CD4-positive, alpha-beta T cell treated with Interleukin-6 for 4 hours (primary cell): ENCODE measurements around the gene NCEH1.
A peak's percentile ranks its signal among the peaks of the same experiment; 100 is the strongest.
"Not testable (repeated sequence)": the region's sequence is repeated elsewhere in the genome, so short reads cannot be mapped to it uniquely, and the experiment has no call there.

Experiments
- DNase-seq: peaks from one replicate; pipeline ENCODE4 v3.0.0-alpha.2; 2020; ENCODE audit warnings: mixed read lengths

The NCEH1 gene, protein sequence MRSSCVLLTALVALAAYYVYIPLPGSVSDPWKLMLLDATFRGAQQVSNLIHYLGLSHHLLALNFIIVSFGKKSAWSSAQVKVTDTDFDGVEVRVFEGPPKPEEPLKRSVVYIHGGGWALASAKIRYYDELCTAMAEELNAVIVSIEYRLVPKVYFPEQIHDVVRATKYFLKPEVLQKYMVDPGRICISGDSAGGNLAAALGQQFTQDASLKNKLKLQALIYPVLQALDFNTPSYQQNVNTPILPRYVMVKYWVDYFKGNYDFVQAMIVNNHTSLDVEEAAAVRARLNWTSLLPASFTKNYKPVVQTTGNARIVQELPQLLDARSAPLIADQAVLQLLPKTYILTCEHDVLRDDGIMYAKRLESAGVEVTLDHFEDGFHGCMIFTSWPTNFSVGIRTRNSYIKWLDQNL

DNA sequence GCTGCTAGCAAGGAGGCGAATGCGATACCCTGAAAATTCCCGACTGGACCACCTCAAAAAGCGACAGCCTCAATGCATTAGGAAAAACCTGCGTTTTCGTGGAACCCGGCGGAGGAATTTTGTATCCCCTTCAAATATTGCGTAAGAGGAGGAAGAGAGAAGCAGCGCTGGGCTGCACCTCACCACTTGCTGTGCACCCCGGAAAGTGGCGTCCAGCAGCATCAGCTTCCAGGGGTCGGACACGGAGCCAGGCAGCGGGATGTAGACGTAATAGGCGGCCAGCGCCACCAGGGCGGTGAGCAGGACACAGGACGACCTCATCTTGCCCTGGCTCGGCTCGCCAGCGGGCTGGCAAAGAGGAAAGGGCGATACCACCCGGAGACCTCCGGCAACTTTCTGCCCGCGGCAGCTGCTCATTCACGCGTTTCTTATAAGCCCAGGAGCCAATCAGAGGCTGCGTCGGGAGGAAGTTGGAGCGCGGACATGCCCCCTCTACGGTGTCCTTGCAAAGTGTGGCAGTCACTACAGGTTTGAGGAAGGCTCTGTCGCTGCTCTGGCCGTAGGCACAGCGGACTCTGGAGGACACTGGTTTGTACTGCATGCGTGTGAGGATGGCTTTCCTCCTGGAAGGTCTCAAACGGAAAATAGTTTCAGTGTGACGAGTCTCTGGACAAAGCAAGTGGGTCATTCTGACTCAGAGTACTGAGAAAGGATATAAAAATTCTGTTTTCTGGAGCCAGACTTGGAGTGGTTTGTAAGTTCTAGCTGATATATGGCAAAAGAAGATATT is at the start of gene NCEH1:
Gene NCEH1 (minus strand): TSS at position 404 of the 790 bp plus-strand sequence. CDS start 83 bp downstream, at position 321.
- DNase-seq: peak; percentile 75

DNA sequence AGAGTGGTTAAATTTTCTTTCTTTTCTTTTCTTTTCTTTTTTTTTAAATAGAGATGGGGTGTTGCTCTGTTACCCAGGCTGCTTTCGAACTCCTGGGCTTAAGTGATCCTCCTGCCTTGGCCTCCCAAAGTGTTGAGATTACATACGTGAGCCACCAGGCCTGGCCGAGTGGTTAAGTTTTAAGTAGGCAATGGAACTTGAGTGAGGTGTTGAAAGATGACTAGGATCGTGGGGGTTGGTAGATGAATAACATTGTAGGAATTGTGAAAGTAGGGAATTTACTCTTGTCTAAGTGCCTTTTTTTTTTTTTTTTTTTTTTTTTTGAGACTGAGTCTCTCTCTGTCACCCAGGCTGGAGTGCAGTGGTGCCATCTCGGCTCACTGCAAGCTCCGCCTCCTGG is 49.5 kb upstream of the NCEH1 start:
- not testable (repeated sequence) for DNase-seq

DNA sequence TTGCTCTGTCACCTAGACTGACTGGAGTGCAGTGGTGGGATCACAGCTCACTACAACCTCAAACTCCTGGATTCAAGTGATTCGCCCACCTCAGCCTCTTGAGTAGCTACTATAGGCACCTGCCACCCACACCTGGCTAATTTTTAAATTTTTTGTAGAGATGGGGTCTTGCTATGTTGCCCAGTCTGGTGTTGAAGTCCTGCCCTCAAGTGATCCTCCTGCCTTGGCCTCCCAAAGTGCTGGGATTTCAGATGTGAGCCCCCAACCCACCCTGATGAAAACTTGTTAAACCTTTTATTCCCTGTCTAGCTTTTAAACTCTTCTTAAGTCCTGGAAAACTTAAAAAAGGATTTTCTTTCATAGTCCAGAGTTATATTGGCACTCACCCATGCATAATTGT is 42.3 kb upstream of the NCEH1 start:
- no peak for DNase-seq

DNA sequence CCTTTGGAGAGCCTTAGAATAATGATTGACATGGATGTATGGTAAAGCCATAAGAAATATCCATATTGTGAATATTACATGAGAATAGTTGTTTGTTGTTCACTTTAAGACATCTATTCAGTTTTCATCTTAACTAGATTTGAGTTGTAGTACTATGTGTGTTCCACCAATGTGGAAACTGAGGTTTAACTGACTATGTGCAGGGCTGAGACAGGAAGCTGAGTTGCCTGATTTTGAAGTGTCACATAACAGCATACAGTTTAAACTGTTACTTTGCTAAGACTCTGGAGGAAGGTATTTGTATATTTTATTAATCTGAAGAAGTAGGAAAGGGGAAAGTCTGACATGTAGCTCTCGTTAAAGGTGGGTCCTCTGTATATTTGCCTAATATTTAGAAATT is 41.8 kb upstream of the NCEH1 start:
- DNase-seq: no peak

DNA sequence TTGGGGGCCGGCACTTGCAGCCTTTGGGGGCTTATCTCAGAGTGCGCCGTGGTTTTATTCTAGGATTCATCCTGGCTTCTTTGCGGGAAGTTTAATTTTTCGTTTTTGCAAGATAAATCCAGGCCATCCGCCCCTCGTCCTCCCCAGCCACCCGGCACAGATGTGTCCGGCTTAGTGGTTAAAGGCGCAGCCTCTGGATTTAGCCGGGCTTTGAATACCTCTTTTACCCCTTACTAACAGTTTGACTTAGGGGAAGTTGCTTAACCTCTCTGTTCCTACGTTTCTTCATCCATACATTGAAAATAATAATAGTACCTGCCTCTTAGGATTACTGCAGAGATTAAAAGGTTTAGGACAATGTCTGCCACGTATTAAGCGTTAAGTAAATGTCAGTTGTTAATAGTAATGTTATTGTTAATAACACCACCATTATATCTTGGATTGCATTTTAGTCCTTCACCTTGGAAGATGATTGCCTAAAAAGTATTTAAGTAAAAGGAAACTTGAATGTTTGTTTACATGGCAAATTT is 40.4 kb upstream of the NCEH1 start:
- DNase-seq: no peak

DNA sequence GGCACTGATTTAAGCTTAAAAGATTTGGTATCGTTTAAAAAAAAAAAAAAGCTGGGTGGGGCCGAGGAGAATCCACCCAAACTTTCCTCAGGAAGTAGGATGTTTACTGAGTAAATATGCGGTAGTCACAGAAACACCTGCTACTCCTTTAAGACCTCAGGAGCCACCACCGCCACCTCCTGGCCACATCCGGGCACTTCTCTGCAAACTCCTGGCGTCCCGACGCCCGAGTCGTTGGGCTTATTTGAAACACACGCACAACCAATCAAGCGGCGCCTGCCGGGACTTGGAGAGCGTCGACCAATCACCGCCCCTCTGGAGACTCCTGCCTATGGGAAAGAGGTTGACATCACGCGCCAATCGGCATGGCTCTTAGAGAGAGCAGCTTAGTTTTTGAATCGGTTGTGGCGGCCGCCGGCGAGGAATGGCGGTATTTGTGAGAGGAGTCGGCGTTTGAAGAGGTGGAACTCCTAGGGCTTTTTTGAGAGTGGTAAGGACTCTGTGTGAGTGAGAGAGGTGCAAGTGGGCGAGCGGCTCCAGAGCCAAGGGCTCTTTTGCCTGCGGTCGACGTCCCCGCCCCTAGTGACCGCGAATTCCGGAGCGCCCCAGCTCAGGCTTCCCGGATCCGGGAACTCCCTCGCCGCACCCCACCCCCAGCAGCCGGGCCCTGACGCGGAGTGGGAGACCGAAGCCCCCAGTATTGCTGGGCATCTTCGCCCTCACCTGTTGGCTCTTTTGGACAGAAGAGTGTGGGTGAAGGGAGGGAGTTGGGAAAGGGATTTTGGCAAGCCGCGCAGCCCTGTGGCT is 39.7 kb upstream of the NCEH1 start, which contains the start of gene ECT2:
Gene ECT2 (plus strand): TSS at position 359 of the 807 bp plus-strand sequence. CDS start 3,805 bp downstream, outside the sequence.
- peak; percentile 96 for DNase-seq

DNA sequence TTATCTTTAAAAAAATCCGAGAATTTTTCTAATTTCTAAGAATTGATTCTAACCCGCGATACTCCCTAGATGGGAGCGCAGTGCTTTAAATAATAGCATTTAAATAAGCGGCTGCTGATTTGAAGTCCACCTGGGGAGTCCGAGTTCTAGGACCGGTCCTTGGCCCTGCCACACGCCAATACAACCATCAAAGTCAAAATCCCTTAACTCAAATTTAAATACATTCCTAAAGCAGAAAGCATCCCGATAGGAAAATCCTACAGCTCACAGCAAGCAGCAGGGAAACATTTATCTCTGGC is 39.2 kb upstream of the NCEH1 start:
- DNase-seq: peak; percentile 6

DNA sequence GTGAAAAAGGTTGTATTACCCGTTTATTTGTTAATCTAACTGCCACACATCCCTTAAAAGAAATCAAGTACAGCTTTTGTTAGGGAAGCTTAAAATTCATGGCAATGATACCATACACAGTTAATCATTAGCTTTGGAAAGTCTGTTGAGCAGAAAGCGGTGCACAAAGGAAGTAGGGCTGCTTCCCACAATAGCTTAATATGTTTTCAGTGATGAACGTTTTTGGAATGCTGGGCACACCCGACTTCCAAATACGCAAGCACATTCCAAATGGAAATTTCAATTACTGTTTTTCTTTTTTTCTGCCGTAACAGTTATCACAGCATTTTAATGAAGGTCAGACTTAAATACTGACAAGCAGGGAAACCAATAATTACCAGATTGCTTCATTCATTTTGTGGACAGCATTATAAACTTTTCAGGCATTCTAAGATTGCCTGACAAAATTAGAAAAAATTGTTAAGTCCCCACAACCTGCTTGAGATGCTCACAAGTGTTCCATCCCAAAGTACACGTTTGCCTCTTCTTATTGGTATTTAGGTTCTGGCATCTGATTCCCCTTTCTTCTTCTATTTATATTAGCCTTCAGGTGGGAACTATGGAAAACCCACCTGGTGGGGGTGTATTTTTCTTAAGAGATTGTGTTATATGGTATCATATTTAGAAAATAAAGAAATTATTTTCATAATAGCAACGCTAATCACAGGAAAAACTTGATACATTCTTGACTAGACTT is 38.5 kb upstream of the NCEH1 start:
- no peak for DNase-seq

DNA sequence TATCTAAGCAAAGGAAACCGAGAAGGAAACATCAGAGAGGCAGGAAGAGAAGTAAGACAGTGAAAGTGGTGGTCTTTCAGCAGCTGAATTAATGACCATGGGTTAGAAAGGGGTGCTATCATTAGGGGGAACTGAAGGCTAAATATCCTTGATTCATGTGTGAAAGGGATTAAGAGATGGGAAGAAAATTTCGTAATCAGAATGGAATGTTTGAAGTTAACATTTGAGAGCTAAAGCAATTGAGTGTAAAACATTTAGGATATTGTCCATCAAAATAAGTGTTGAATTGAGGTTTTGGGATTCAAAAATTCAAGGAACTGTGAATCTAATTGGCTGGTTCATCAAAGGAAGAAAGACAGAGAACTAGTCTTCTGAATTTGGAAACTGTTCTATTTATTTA is 35.6 kb upstream of the NCEH1 start:
- no peak for DNase-seq

DNA sequence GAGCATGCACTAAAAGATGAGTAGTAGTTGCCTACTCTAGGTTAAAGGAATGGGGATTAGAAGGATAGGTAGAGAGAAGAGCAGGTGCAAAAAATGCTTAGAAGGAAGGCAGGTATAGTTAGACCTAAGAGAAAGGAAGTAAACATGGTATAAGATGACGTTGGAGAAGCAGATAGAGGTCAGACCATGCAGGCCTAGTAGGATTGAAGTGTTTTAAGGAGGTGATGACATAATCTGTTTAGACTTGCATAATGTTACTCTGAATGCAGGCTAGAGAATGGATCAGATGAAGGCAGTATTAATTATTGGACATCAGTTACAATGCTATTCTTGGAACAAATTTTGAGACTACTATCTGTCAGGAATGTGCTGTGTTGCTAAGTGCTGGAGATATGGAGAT is 28.6 kb upstream of the NCEH1 start:
- DNase-seq: no peak

DNA sequence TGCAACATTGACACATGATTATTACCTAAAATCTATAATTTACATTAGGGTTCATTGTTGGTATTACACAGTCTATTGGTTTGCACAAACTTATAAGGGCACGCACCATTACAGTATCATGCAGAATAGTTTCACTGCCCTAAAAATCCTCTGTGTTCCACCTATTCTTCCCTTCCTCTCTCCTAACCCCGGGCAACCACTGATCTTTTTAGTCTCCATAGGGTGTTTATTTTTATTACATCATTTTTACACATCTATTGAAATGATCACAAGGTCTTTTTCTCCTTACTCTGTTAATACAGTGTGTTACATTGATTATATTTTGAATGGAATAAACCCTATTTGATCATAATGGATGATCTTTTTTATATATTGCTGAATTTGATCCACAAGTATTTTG is 24.1 kb upstream of the NCEH1 start:
- no peak for DNase-seq

DNA sequence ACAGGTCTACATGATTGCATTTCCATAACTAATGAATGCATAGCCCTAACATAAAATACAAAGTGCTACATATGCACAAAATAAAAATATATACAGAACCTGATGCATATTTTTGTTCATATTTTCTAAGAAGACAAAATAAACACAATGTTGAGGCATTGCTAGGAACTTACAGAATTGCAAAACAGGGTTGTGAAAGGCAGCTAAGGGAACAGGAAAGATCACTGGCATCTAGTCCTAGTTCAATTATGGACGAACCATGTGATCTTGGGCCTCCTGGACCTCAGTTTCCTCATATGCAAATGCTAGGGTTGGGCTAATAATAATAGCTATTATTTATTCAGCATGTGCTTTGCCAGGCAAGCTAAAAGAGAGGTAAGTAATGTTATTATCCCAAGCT is 15.5 kb upstream of the NCEH1 start:
- DNase-seq: no peak

DNA sequence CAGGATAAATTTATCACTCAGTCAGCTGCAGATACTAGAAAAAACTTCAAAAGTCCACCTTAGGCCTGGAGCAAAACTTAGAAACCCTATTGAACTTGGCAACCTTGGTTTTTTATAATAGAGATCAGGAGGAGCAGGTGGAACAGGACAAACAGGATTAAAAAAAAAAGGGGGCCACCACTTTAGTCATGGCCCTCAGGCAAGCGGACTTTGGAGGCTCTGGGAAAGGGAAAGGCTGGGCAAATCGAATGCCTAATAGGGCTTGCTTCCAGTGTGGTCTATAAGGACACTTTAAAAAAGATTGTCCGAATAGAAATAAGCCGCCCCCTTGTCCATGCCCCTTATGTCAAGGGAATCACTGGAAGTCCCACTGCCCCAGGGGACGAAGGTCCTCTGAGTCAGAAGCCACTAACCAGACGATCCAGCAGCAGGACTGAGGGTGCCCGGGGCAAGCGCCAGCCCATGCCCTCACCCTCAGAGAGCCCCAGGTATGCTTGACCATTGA is 11.7 kb upstream of the NCEH1 start:
- not testable (repeated sequence) for DNase-seq

DNA sequence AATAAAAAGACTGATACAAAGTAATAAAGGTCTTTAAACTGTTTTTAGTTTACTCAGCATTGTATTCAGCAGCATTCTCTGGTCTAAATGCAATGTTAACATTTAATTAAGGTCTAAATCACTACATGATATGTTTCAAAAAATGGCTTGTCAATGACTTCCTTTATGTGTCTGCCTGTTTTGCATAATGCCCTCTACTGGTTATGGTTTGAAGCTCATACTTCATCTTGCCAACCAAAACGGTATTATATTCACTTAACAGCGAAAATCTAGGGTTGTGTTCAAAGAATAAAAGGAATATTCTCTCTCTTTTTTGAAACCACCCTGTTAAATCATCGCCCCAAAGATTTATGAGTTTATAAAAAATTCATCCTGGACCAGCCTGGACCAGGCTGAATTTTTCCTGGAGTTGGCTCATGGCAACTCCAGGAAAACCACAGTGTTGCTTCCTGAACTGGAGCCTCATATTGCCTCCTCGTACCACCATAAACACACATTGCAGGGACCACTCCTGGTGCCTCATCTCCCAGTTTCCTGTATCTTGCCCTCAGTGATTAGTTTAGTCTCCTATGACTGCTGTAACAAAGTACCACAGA is 6.7 kb upstream of the NCEH1 start:
- no peak for DNase-seq

DNA sequence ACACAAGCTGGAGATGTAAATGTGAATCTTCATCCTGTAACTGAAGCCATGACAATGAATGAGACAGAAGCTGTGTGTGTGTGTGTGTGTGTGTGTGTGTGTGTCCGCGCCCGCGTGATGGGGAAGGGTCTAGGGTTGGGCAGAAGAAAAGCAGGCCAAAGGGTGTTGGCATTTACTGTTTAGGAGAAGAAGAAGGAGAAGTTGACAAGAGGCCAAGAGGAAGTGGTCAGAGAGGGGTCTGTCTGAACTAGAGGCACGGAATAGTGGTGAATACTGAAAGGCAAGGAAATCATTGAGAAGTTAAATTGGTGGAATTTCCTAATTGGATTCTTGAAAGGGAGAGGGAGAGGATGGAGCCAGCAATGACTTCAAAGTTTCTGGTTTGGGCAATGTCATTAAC is 5.6 kb upstream of the NCEH1 start:
- no peak for DNase-seq

DNA sequence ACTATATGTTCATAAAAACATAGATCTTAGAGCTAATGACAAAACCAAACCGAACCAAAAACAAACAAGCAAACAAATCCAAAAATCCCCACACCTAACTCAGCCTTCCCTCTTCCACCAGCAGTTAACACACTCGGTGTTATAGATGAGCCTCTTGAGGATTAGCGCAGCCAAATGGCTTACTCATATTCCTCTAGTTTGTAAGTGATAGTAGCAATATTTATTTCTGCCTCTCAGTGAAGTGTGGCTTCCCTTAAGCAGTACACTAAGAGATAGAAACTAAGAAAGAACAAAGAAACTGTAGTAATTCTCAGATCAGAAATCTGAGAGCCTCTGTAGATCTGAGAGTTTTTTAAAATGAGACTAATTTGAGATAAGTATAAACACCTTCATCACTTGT is 2.4 kb upstream of the NCEH1 start:
- DNase-seq: no peak

DNA sequence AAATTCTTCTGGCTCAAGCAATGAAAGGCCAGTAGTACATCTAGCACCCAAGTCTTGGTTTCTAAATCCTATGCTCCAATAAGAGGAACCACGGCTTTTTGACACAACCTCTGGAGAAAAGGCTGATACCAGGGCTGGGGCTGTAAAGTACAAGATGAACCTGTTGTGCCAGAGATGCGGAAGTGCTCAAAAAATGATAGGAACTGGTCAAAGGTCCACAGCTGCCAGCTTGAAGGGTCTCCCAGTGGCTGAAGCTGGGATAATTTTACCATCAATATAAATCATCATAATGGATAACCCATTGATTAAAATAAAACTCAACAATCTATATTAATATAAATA is 558 bp upstream of the NCEH1 start:
- no peak for DNase-seq

DNA sequence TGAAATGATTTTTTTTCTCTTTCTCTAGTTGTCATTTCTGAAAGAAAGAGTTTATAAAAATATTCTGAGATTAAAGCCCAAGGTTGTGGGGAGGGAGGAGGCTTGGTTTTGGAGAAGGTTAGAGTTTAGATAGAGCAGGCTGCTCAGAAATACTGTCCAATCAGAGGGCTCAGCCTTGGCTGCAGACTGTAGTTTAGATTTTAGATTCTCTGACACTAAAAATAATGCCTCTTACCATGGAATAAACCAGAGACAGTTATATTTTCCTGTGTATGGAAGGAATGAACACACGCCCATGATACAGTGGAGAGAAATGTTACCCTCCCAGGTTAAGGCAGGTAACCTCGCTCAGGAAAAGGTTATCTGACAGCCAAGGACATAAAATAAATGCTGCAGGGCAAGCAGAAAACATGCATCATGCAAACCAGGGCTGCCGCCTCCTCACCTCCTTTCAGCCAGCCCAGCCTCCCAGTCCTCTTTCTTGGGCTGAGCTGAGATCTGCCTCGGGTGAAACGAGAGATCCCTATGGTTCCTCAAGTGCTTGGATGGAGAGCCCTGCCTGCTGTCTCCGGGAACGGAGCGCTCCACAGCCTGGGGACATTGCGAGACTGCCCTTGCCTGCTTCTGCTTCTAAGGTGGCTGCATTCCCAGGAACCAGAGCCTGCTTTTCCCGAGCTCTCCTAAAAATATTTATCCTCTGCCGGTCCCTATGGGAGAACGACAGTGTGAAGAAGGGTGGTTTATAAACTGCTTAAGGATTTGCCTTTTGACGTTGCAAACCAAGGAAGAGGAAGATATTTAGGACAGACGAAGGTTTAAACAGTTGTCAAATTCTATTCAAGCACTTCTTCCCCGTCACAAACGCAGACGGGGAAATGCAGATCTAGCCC is 848 bp downstream of the NCEH1 start:
- DNase-seq: peak; percentile 8

DNA sequence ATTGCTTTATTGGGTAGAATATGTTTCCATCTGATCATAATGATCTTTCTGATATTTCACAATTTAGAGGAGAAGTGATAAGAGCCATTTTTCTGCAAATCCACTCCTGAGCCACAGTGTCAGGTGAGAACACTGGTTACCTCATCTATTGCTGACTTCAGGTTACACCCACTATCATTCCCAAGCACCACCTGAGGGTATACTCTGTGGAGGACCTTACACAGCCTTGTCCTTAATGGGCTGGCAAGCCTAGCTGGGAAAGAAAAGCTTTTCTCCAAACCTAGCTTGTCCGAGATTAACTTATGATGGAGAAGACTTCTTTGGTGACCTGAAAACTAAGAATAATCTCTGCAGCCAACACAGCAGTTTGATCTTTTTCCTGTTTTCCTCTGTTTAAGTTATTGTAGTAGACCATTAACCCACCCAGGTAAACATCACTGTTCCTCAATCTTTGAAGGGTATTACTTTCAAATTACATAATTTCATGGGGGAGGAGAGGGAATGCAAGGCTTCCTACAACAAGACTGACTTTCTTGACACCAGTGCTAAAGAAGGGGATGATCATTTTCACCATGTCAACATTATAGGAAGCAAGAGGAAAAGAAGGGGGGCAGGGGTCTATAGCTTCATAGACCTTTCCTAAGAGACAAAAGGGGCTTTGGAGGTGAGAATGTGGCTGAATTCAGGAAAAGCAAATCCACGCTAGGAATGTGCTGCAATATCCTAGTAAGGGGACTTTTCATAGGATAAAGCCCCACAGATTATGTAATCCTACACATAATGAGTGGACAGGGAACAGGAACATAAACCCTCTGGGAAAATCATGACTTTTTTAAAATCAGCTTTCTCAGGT is 1.7 kb downstream of the NCEH1 start:
- no peak for DNase-seq

DNA sequence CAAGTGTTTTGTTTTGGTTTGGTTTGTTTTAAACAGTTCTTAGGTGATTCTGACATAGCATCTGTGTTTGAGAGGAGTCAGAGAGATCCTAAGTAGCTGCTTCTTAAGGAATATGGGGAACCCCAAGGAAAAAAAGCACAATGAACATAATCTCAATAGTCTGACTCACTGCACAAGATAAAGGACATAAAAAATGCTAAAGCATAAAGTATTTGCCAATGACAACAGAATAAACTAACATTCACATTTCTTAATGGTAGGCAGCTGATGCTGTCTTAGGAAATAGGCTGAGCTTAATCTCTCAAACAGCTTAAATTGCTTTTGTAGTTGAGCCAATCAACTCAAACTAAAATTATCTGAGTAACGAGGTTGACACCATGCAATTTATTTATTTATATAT is 2.9 kb downstream of the NCEH1 start:
- DNase-seq: no peak
